ENCODE data around the gene C4orf50.

C4orf50 gene

DNA sequence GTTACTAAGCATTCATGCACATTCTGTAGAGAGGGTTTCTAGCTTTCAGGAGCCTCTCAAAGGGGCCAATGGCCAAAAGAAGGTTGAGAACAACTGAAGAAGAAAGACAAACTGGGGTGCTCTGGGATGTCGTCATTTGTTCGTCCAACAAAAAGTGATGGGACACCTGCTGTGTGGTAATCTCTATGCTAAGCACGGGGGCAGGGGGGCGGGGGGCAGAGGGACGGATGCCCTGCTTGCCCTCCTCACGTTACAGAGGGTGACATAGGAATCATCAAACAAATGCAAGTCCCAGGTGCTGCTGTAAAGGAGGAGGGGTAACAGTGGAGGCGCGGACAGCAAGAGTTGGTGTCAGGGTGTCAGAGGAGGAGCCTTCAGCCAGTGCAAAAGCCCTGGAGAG is 112.5 kb downstream of the C4orf50 start:
- TF ChIP-seq, protein P1, sequence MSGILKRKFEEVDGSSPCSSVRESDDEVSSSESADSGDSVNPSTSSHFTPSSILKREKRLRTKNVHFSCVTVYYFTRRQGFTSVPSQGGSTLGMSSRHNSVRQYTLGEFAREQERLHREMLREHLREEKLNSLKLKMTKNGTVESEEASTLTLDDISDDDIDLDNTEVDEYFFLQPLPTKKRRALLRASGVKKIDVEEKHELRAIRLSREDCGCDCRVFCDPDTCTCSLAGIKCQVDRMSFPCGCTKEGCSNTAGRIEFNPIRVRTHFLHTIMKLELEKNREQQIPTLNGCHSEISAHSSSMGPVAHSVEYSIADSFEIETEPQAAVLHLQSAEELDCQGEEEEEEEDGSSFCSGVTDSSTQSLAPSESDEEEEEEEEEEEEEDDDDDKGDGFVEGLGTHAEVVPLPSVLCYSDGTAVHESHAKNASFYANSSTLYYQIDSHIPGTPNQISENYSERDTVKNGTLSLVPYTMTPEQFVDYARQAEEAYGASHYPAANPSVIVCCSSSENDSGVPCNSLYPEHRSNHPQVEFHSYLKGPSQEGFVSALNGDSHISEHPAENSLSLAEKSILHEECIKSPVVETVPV (CRISPR knock-in tag; IDR thresholded peaks at IDR 0.05) = no peak
- no peak for TF ChIP-seq SNAI2 (CRISPR knock-in tag; IDR thresholded peaks at IDR 0.05)
- TF ChIP-seq ESRRG (CRISPR knock-in tag; IDR thresholded peaks at IDR 0.05) = no peak
- TF ChIP-seq OSR1 (CRISPR knock-in tag; IDR thresholded peaks at IDR 0.05) = no peak
- TF ChIP-seq, protein P2, sequence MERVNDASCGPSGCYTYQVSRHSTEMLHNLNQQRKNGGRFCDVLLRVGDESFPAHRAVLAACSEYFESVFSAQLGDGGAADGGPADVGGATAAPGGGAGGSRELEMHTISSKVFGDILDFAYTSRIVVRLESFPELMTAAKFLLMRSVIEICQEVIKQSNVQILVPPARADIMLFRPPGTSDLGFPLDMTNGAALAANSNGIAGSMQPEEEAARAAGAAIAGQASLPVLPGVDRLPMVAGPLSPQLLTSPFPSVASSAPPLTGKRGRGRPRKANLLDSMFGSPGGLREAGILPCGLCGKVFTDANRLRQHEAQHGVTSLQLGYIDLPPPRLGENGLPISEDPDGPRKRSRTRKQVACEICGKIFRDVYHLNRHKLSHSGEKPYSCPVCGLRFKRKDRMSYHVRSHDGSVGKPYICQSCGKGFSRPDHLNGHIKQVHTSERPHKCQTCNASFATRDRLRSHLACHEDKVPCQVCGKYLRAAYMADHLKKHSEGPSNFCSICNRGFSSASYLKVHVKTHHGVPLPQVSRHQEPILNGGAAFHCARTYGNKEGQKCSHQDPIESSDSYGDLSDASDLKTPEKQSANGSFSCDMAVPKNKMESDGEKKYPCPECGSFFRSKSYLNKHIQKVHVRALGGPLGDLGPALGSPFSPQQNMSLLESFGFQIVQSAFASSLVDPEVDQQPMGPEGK (CRISPR knock-in tag; IDR thresholded peaks at IDR 0.05; ENCODE audit: borderline replicate concordance) = no peak
- TF ChIP-seq, protein P3, sequence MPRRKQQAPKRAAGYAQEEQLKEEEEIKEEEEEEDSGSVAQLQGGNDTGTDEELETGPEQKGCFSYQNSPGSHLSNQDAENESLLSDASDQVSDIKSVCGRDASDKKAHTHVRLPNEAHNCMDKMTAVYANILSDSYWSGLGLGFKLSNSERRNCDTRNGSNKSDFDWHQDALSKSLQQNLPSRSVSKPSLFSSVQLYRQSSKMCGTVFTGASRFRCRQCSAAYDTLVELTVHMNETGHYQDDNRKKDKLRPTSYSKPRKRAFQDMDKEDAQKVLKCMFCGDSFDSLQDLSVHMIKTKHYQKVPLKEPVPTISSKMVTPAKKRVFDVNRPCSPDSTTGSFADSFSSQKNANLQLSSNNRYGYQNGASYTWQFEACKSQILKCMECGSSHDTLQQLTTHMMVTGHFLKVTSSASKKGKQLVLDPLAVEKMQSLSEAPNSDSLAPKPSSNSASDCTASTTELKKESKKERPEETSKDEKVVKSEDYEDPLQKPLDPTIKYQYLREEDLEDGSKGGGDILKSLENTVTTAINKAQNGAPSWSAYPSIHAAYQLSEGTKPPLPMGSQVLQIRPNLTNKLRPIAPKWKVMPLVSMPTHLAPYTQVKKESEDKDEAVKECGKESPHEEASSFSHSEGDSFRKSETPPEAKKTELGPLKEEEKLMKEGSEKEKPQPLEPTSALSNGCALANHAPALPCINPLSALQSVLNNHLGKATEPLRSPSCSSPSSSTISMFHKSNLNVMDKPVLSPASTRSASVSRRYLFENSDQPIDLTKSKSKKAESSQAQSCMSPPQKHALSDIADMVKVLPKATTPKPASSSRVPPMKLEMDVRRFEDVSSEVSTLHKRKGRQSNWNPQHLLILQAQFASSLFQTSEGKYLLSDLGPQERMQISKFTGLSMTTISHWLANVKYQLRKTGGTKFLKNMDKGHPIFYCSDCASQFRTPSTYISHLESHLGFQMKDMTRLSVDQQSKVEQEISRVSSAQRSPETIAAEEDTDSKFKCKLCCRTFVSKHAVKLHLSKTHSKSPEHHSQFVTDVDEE (CRISPR knock-in tag; IDR thresholded peaks at IDR 0.05) = no peak
- no peak for ATAC-seq

DNA sequence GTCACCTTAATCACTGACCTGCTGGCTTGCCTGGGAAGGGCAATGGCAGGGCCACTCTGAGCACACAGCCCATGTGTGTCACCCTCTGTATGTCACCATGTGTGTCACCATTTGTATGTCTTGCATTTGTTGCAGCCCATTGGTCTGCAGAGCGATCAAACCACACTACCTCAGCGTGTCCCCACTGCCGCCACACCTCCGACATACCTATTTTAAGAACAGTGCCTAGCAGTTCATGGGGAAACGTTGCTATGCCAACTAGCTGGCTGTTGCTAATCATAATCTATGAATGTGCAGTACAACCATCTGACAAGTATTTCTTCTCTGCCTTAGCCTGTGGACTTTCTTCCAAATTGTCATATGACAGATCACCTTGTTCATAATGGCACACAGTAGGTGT is 117.4 kb downstream of the C4orf50 start:
- TF ChIP-seq RARB (CRISPR knock-in tag; IDR thresholded peaks at IDR 0.05) = no peak
- TF ChIP-seq OSR1 (CRISPR knock-in tag; IDR thresholded peaks at IDR 0.05) = no peak
- no peak for TF ChIP-seq ZC3H10 (CRISPR knock-in tag; IDR thresholded peaks at IDR 0.05)
- TF ChIP-seq ZFP3 (CRISPR knock-in tag; IDR thresholded peaks at IDR 0.05) = no peak
- TF ChIP-seq, protein P1 (CRISPR knock-in tag; IDR thresholded peaks at IDR 0.05) = no peak
- no peak for TF ChIP-seq ZNF565 (CRISPR knock-in tag; conservative IDR thresholded peaks at IDR 0.05; ENCODE audit: low read depth)
- TF ChIP-seq, protein P4, sequence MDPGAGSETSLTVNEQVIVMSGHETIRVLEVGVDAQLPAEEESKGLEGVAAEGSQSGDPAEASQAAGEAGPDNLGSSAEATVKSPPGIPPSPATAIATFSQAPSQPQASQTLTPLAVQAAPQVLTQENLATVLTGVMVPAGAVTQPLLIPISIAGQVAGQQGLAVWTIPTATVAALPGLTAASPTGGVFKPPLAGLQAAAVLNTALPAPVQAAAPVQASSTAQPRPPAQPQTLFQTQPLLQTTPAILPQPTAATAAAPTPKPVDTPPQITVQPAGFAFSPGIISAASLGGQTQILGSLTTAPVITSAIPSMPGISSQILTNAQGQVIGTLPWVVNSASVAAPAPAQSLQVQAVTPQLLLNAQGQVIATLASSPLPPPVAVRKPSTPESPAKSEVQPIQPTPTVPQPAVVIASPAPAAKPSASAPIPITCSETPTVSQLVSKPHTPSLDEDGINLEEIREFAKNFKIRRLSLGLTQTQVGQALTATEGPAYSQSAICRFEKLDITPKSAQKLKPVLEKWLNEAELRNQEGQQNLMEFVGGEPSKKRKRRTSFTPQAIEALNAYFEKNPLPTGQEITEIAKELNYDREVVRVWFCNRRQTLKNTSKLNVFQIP (CRISPR knock-in tag; IDR thresholded peaks at IDR 0.05; ENCODE audit: borderline replicate concordance, low read depth) = no peak
- no peak for TF ChIP-seq ZNF70 (CRISPR knock-in tag; IDR thresholded peaks at IDR 0.05)
- TF ChIP-seq BACH2 (CRISPR knock-in tag; IDR thresholded peaks at IDR 0.05; ENCODE audit: borderline replicate concordance) = no peak
- TF ChIP-seq CSDC2 (CRISPR knock-in tag; IDR thresholded peaks at IDR 0.05) = no peak
- TF ChIP-seq ESRRG (CRISPR knock-in tag; IDR thresholded peaks at IDR 0.05) = no peak
- TF ChIP-seq TOX (CRISPR knock-in tag; IDR thresholded peaks at IDR 0.05; ENCODE audit: borderline replicate concordance) = no peak
- TF ChIP-seq ZFP30 (CRISPR knock-in tag; IDR thresholded peaks at IDR 0.05) = no peak
- ATAC-seq = no peak

DNA sequence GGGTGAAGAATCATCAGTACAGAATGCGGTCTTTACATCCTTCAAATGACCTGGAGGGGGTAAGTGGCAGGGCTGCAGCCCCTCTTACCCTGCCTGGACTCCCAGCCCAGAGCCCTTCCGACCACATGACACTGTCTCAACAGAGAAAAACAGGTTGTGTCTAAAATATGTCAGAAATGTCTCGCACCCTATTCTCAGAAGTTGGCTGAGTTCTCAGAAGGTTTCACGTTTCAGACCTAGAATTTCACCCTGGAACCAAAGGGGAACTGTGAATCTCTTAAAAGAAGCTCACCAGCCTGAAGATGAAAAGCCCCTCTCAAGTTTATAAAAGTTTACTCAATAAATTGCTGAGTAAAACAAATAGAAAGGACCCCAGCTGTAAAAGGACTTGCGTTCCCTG is 118.3 kb downstream of the C4orf50 start:
- ATAC-seq = no peak
- TF ChIP-seq BACH2 (CRISPR knock-in tag; IDR thresholded peaks at IDR 0.05; ENCODE audit: borderline replicate concordance) (no peak), ESRRG (CRISPR knock-in tag; IDR thresholded peaks at IDR 0.05) (no peak), ZNF70 (CRISPR knock-in tag; IDR thresholded peaks at IDR 0.05) (no peak), ZNF8 (CRISPR knock-in tag; IDR thresholded peaks at IDR 0.05) (no peak)
- TF ChIP-seq, protein P1 (CRISPR knock-in tag; IDR thresholded peaks at IDR 0.05) = no peak
- TF ChIP-seq, protein P4 (CRISPR knock-in tag; IDR thresholded peaks at IDR 0.05; ENCODE audit: borderline replicate concordance, low read depth) = no peak

All from SK-N-SH treated with all-trans-retinoic acid at 6 μM for 48 hours (cell line).